ENCODE data around the gene CCNB3.
"Not testable (repeated sequence)": the region's sequence is repeated elsewhere in the genome, so short reads cannot be mapped to it uniquely, and the experiment has no call there.

The CCNB3 gene

GRCh38 chrX:50204364-50204899 lies at the start of gene CCNB3:
CCNB3 (plus strand) TSS chrX:50204765; CDS start chrX:50285164, 80,399 bp downstream.
- peak; percentile 67 for DNase-seq

- no peak for DNase-seq
These were observed 46.9 kb upstream of the CCNB3 start for GRCh38 chrX:50157545-50158135.

- no peak for DNase-seq
These were observed 46.0 kb upstream of the CCNB3 start for GRCh38 chrX:50158593-50158992.

GRCh38 chrX:50161127-50161526 lies 43.4 kb upstream of the CCNB3 start:
- no peak for DNase-seq

- DNase-seq: no peak
These were observed 38.8 kb upstream of the CCNB3 start for GRCh38 chrX:50165727-50166126.

GRCh38 chrX:50167366-50167765 lies 37.2 kb upstream of the CCNB3 start:
- no peak for DNase-seq

GRCh38 chrX:50168241-50168687 lies 36.3 kb upstream of the CCNB3 start:
- DNase-seq: no peak

- no peak for DNase-seq
These were observed 34.8 kb upstream of the CCNB3 start for GRCh38 chrX:50169717-50170116.

- DNase-seq: no peak
These were observed 24.3 kb upstream of the CCNB3 start for GRCh38 chrX:50180073-50180940.

- no peak for DNase-seq
These were observed 20.7 kb upstream of the CCNB3 start for GRCh38 chrX:50183891-50184290.

- no peak for DNase-seq
These were observed 15.5 kb upstream of the CCNB3 start for GRCh38 chrX:50188859-50189600.

GRCh38 chrX:50198348-50198747 lies 6.2 kb upstream of the CCNB3 start:
- no peak for DNase-seq

- no peak for DNase-seq
These were observed 3.7 kb upstream of the CCNB3 start, which contains the start of gene AKAP4 for GRCh38 chrX:50200907-50201306. AKAP4 (minus strand) TSS chrX:50201007; CDS start chrX:50200889, 118 bp downstream.

GRCh38 chrX:50202539-50202938 lies 2.0 kb upstream of the CCNB3 start:
- DNase-seq: no peak

GRCh38 chrX:50206753-50207152 lies 2.2 kb downstream of the CCNB3 start:
- DNase-seq: no peak

- DNase-seq: no peak
These were observed 6.9 kb downstream of the CCNB3 start for GRCh38 chrX:50211510-50211909.

- no peak for DNase-seq
These were observed 76.7 kb downstream of the CCNB3 start for GRCh38 chrX:50281253-50281652.

- DNase-seq: no peak
These were observed 122.7 kb downstream of the CCNB3 start for GRCh38 chrX:50327235-50327634.

GRCh38 chrX:50332668-50333067 lies 128.1 kb downstream of the CCNB3 start:
- not testable (repeated sequence) for DNase-seq

- no peak for DNase-seq
These were observed 128.7 kb downstream of the CCNB3 start for GRCh38 chrX:50333308-50333707.

GRCh38 chrX:50343917-50344316 lies 139.4 kb downstream of the CCNB3 start:
- no peak for DNase-seq

- no peak for DNase-seq
These were observed 168.4 kb downstream of the CCNB3 start for GRCh38 chrX:50372966-50373365.

All from stimulated activated CD4-positive, alpha-beta T cell treated with anti-CD3 and anti-CD28 coated beads, Interleukin-1b, Interleukin-23, amount 100 ng/mL, for 48 hours (primary cell).